ENCODE results near the gene GLUL.
A peak's percentile ranks its signal among the peaks of the same experiment; 100 is the strongest.

The GLUL gene

GRCh38 chr1:182431278-182431677 lies 39.7 kb upstream of the GLUL start:
- Histone ChIP-seq H3K9me3 (ENCODE audit: insufficient read depth, low read length, severe bottlenecking) (no peaks in the 10 kb centered on the region), H3K9ac (ENCODE audit: low read depth, low read length) (no peak overlapping the region), H3K27ac (ENCODE audit: low read length) (0 out of 2 replicates have a peak overlapping the region, but pooled peaks have one; percentile 2), H3K36me3 (ENCODE audit: insufficient read depth, low read length) (no peaks in the 10 kb centered on the region), H3K4me1 (ENCODE audit: insufficient read depth, low read length) (peaks cover 26% of the 10 kb centered on the region), H3K4me3 (ENCODE audit: low read depth in 1 of 2, low read length in 2 of 2) (no peak overlapping the region), H3K79me2 (ENCODE audit: insufficient read depth, low read length) (no peaks in the 10 kb centered on the region), H2AFZ (ENCODE audit: low read depth, low read length) (no peak overlapping the region), H3K27me3 (ENCODE audit: insufficient read depth, low read length, poor library complexity) (no peaks in the 10 kb centered on the region), H4K20me1 (ENCODE audit: insufficient read depth, low read length) (no peaks in the 10 kb centered on the region), H3K4me2 (ENCODE audit: insufficient read depth, low read length) (peak overlapping the region; percentile 55; the same call in 1 of the 2 replicates)
- no peak for ATAC-seq (ENCODE audit: insufficient read depth, low read depth)
- TF ChIP-seq, protein P1, sequence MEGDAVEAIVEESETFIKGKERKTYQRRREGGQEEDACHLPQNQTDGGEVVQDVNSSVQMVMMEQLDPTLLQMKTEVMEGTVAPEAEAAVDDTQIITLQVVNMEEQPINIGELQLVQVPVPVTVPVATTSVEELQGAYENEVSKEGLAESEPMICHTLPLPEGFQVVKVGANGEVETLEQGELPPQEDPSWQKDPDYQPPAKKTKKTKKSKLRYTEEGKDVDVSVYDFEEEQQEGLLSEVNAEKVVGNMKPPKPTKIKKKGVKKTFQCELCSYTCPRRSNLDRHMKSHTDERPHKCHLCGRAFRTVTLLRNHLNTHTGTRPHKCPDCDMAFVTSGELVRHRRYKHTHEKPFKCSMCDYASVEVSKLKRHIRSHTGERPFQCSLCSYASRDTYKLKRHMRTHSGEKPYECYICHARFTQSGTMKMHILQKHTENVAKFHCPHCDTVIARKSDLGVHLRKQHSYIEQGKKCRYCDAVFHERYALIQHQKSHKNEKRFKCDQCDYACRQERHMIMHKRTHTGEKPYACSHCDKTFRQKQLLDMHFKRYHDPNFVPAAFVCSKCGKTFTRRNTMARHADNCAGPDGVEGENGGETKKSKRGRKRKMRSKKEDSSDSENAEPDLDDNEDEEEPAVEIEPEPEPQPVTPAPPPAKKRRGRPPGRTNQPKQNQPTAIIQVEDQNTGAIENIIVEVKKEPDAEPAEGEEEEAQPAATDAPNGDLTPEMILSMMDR (IDR thresholded peaks at IDR 0.05; ENCODE audit: borderline replicate concordance, extremely low read depth, low read length, poor library complexity, severe bottlenecking), result no peak
- TF ChIP-seq EZH2 (IDR thresholded peaks at IDR 0.05; ENCODE audit: borderline replicate concordance, low read depth, low read length, severe bottlenecking), result no peak
- no peak for DNase-seq

- Histone ChIP-seq H3K9ac (ENCODE audit: low read depth, low read length) (no peak overlapping the region; the same call in 1 of the 2 replicates), H4K20me1 (ENCODE audit: insufficient read depth, low read length) (no peaks in the 10 kb centered on the region), H3K79me2 (ENCODE audit: insufficient read depth, low read length) (no peaks in the 10 kb centered on the region), H3K36me3 (ENCODE audit: insufficient read depth, low read length) (no peaks in the 10 kb centered on the region), H3K4me3 (ENCODE audit: low read depth in 1 of 2, low read length in 2 of 2) (peak overlapping the region in 1 of 2 experiments; percentile 24; a peak in 1 of 4 replicates), H3K9me3 (ENCODE audit: insufficient read depth, low read length, severe bottlenecking) (no peaks in the 10 kb centered on the region), H3K4me1 (ENCODE audit: insufficient read depth, low read length) (peaks cover 26% of the 10 kb centered on the region), H3K27me3 (ENCODE audit: insufficient read depth, low read length, poor library complexity) (no peaks in the 10 kb centered on the region), H2AFZ (ENCODE audit: low read depth, low read length) (peak overlapping the region; percentile 60; the same call in 1 of the 2 replicates), H3K4me2 (ENCODE audit: insufficient read depth, low read length) (peak overlapping the region; percentile 55; the same call in 1 of the 2 replicates), H3K27ac (ENCODE audit: low read length) (peak overlapping the region; percentile 57; the same call in 1 of the 2 replicates)
- ATAC-seq (ENCODE audit: insufficient read depth, low read depth) (peak; percentile 95), DNase-seq (peak; percentile 66)
- TF ChIP-seq, protein P1 (IDR thresholded peaks at IDR 0.05; ENCODE audit: borderline replicate concordance, extremely low read depth, low read length, poor library complexity, severe bottlenecking), result no peak
- TF ChIP-seq EZH2 (IDR thresholded peaks at IDR 0.05; ENCODE audit: borderline replicate concordance, low read depth, low read length, severe bottlenecking), result no peak
Observed at GRCh38 chr1:182430263-182431068, 38.9 kb upstream of the GLUL start.

DNA sequence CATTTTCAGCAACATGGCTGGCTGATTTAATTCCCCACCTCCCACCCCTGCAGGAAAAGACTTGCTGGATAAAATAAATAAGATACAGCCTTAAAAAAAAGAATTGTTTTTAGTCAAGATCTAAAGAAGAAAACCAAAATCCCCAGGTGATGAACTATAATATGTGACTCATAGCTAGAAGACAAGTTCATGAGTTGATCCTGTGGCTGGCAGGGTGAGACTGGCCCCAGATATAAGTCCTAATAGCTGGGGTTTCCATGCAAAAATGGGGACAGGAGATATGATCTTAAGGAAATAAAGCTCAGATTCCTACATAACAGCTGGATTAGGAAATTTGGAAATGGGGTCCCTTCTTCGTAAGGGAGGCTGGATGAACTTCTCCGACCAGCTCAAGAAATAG lies 36.5 kb upstream of the GLUL start:
- no peak for TF ChIP-seq EZH2 (IDR thresholded peaks at IDR 0.05; ENCODE audit: borderline replicate concordance, low read depth, low read length, severe bottlenecking)
- TF ChIP-seq, protein P1 (IDR thresholded peaks at IDR 0.05; ENCODE audit: borderline replicate concordance, extremely low read depth, low read length, poor library complexity, severe bottlenecking), result no peak
- Histone ChIP-seq H3K36me3 (ENCODE audit: insufficient read depth, low read length) (no peaks in the 10 kb centered on the region), H3K27me3 (ENCODE audit: insufficient read depth, low read length, poor library complexity) (no peaks in the 10 kb centered on the region), H3K4me2 (ENCODE audit: insufficient read depth, low read length) (no peak overlapping the region), H3K4me3 (ENCODE audit: low read depth in 1 of 2, low read length in 2 of 2) (no peak overlapping the region), H2AFZ (ENCODE audit: low read depth, low read length) (no peak overlapping the region), H4K20me1 (ENCODE audit: insufficient read depth, low read length) (no peaks in the 10 kb centered on the region), H3K9ac (ENCODE audit: low read depth, low read length) (no peak overlapping the region), H3K9me3 (ENCODE audit: insufficient read depth, low read length, severe bottlenecking) (no peaks in the 10 kb centered on the region), H3K27ac (ENCODE audit: low read length) (no peak overlapping the region), H3K4me1 (ENCODE audit: insufficient read depth, low read length) (peaks cover 26% of the 10 kb centered on the region), H3K79me2 (ENCODE audit: insufficient read depth, low read length) (no peaks in the 10 kb centered on the region)
- DNase-seq (no peak), ATAC-seq (ENCODE audit: insufficient read depth, low read depth) (no peak)

Data from DND-41 (cell line).